HepG2 (cell line): Measurements from ENCODE around the gene TLCD3B. TPM values are rescaled to one million over a fixed set of nuclear protein-coding genes. Genes with fewer than 3 reads are reported as not detected.

Experiments used
- ESRRA ChIP-seq: sonication (generic); formaldehyde crosslinking; IDR thresholded peaks from 2 replicates; pipeline ENCODE4 v1.5.1; 2020; ENCODE audit warnings: mild to moderate bottlenecking, low read depth, missing genetic modification reagents
- HNRNPLL ChIP-seq: fragments of 200-400 bp; formaldehyde crosslinking; IDR thresholded peaks from 2 replicates; pipeline ENCODE4 v1.6.1; 2017; ENCODE audit warnings: mild to moderate bottlenecking, low read depth, low read length; ENCODE audit not compliant: poor library complexity, severe bottlenecking
- HNRNPUL1 ChIP-seq: fragments of 200-400 bp; formaldehyde crosslinking; IDR thresholded peaks from 2 replicates; pipeline ENCODE4 v1.6.1; 2017; ENCODE audit warnings: low read depth, mild to moderate bottlenecking, low read length, moderate library complexity
- KMT2B ChIP-seq: IDR thresholded peaks from 2 replicates; pipeline ENCODE4 v1.6.1; 2016; ENCODE audit warnings: missing genetic modification reagents, missing compliant biosample characterization
- MED1 ChIP-seq: sonication (generic); formaldehyde crosslinking; IDR thresholded peaks from 2 replicates; pipeline ENCODE4 v1.4.0; 2020; ENCODE audit warnings: missing genetic modification reagents
- MXD4 ChIP-seq: IDR thresholded peaks from 2 replicates; pipeline ENCODE4 v1.6.1; 2016; ENCODE audit warnings: mild to moderate bottlenecking, missing biosample characterization, missing genetic modification reagents
- NPAS2 ChIP-seq: sonication (generic); formaldehyde crosslinking; IDR thresholded peaks from 2 replicates; pipeline ENCODE4 v1.8.0; 2022; ENCODE audit warnings: mild to moderate bottlenecking, missing genetic modification reagents, borderline replicate concordance
- NR2F2 ChIP-seq: IDR thresholded peaks from 2 replicates; pipeline ENCODE4 v1.6.1; 2012; ENCODE audit warnings: low read depth, inconsistent platforms, borderline replicate concordance
- NRL ChIP-seq: sonication (generic); formaldehyde crosslinking; IDR thresholded peaks from 2 replicates; pipeline ENCODE4 v1.5.0; 2020; ENCODE audit warnings: missing genetic modification reagents, mild to moderate bottlenecking, moderate library complexity, borderline replicate concordance
- POLR2AphosphoS2 ChIP-seq: IDR thresholded peaks from 2 replicates; pipeline ENCODE4 v1.6.1; 2011; ENCODE audit warnings: low read depth, low read length, improper control_type of control experiment
- RELA ChIP-seq: sonication (generic); formaldehyde crosslinking; IDR thresholded peaks from 2 replicates; pipeline ENCODE4 v1.4.0; 2020; ENCODE audit warnings: missing genetic modification reagents
- REPIN1 ChIP-seq: sonication (generic); formaldehyde crosslinking; IDR thresholded peaks from 2 replicates; pipeline ENCODE4 v1.8.0; 2022; ENCODE audit warnings: missing genetic modification reagents, low read depth, mild to moderate bottlenecking, borderline replicate concordance
- RXRB ChIP-seq: IDR thresholded peaks from 2 replicates; pipeline ENCODE4 v1.6.1; 2016; ENCODE audit warnings: borderline replicate concordance, missing genetic modification reagents, missing compliant biosample characterization
- ZBTB3 ChIP-seq: sonication (generic); formaldehyde crosslinking; IDR thresholded peaks from 2 replicates; pipeline ENCODE4 v1.4.0; 2020; ENCODE audit warnings: low read depth, mild to moderate bottlenecking, moderate library complexity, missing genetic modification reagents, borderline replicate concordance
- ZBTB7B ChIP-seq: sonication (generic); formaldehyde crosslinking; IDR thresholded peaks from 2 replicates; pipeline ENCODE4 v1.4.0; 2020; ENCODE audit warnings: missing genetic modification reagents
- ZNF329 ChIP-seq: sonication (generic); formaldehyde crosslinking; IDR thresholded peaks from 2 replicates; pipeline ENCODE4 v1.9.0; 2021; ENCODE audit warnings: low read depth, mild to moderate bottlenecking, missing genetic modification reagents
- ZNF337 ChIP-seq: sonication (generic); formaldehyde crosslinking; IDR thresholded peaks from 2 replicates; pipeline ENCODE4 v1.5.1; 2020; ENCODE audit warnings: missing genetic modification reagents, low read depth, mild to moderate bottlenecking, borderline replicate concordance
- ZNF367 ChIP-seq: sonication (generic); formaldehyde crosslinking; IDR thresholded peaks from 2 replicates; pipeline ENCODE4 v1.4.0; 2020; ENCODE audit warnings: missing genetic modification reagents, borderline replicate concordance
- ZNF530 ChIP-seq: sonication (generic); formaldehyde crosslinking; IDR thresholded peaks from 2 replicates; pipeline ENCODE4 v1.5.0; 2020; ENCODE audit warnings: low read depth, mild to moderate bottlenecking, missing genetic modification reagents
- ZNF788 ChIP-seq: sonication (generic); formaldehyde crosslinking; IDR thresholded peaks from 2 replicates; pipeline ENCODE4 v1.5.0; 2020; ENCODE audit warnings: mild to moderate bottlenecking, missing genetic modification reagents, borderline replicate concordance
- polyA plus RNA-seq, 8 experiments: library from polyadenylated mRNA; depleted of rRNA in 3 of 8; stranded (reverse) in 7 of 8; unstranded in 1 of 8; fragments of >200 nt; fragmentation: Illumina TruSeq in 4 of 8; extraction: Trizol in 4 of 8; gene quantifications; 2 replicates each; pipeline versions ENCODE4 v1.2.1 to v1.2.3, GENCODE V29; 2011 to 2016; ENCODE audit warnings: low read depth in 4 of 8, missing spikeins in 1 of 8, mixed read lengths in 1 of 8; ENCODE audit not compliant: insufficient read depth in 1 of 8
- total RNA-seq, 5 experiments: library from RNA; depleted of rRNA; stranded (reverse); fragments of >200 nt; fragmentation: Illumina TruSeq; extraction: Trizol; gene quantifications; 2 replicates each; pipeline ENCODE4 v1.2.3, GENCODE V29; 2016; ENCODE audit warnings: low read depth in 1 of 5
- TF ChIP-seq, protein P1 (sequence below): sonication (generic); formaldehyde crosslinking; IDR thresholded peaks from 2 replicates; pipeline ENCODE4 v1.9.0; 2021; ENCODE audit warnings: missing genetic modification reagents, borderline replicate concordance
- TF ChIP-seq, protein P2 (sequence below): sonication (generic); formaldehyde crosslinking; IDR thresholded peaks from 2 replicates; pipeline ENCODE4 v1.4.0; 2020; ENCODE audit warnings: missing genetic modification reagents
- TF ChIP-seq, protein P3 (sequence below): sonication (generic); formaldehyde crosslinking; IDR thresholded peaks from 2 replicates; pipeline ENCODE4 v1.8.0; 2022; ENCODE audit warnings: mild to moderate bottlenecking, missing genetic modification reagents, moderate library complexity
- TF ChIP-seq, protein P4 (sequence below): sonication (generic); formaldehyde crosslinking; IDR thresholded peaks from 2 replicates; pipeline ENCODE4 v1.8.1; 2023; ENCODE audit warnings: missing genetic modification reagents, inconsistent platforms, borderline replicate concordance

TLCD3B gene
- total and polyA plus RNA-seq, 2 of the 13 experiments (the other 11 are each of a cell fraction or from before 2014, with no cell fraction given): not detected

DNA sequence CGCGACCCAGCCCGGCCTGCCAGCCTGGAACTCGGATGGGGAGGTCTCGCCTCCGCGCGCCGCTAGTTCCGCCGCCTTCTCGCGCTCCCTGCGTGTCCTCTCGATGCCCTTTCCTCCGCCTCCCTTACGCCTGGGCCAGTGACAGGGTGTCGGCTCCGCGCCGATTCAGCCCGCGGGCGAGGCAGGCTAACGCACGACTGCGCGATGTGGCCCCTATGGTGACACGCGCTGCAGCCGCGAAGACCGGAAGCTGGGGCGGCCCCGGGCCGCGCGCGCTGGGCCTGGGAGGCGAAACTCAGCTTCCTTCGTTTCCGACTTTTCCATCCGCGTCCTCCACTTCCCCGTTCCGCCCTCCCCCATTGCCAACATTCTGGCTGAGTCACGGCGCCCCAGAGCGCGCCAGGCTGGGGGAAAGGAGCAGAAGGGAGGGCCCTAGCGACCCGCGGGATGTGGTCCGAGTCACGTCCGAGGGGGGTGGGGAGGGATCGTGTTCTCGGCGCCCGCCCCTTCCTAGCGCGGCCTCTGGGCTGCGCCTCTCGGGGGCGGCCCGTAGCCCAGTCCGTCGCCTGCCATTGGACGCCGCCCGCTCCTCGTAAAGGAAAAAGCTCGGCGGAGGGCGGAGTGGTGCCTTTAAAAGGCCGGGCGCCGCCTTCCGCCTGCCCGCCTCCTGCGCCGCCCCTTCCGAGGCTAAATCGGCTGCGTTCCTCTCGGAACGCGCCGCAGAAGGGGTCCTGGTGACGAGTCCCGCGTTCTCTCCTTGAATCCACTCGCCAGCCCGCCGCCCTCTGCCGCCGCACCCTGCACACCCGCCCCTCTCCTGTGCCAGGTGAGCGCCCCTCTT, 34.3 kb upstream of the TLCD3B start, which contains the start of gene ALDOA (continued):
- TF ChIP-seq ZBTB7B (CRISPR knock-in tag) (no peak; the same call in none of the 2 replicates), KMT2B (peak; percentile 93), REPIN1 (CRISPR knock-in tag) (peak; percentile 93), MED1 (CRISPR knock-in tag) (peak; percentile 99), RXRB (CRISPR knock-in tag) (peak; percentile 82), ZNF788 (CRISPR knock-in tag) (peak; percentile 97), NPAS2 (CRISPR knock-in tag) (0 out of 2 replicates have a peak, but pooled peaks have one; percentile 88), NRL (CRISPR knock-in tag) (peak; percentile 98), HNRNPUL1 (peak; percentile 78; the same call in 1 of the 2 replicates), HNRNPLL (peak; percentile 93), ZNF329 (peak; percentile 94), ESRRA (CRISPR knock-in tag) (peak; percentile 91), RELA (CRISPR knock-in tag) (peak; percentile 90; the same call in 1 of the 2 replicates), ZNF337 (CRISPR knock-in tag) (no peak), ZBTB3 (no peak; the same call in 1 of the 2 replicates), NR2F2 (peak; percentile 56; the same call in 1 of the 2 replicates), ZNF530 (CRISPR knock-in tag) (peak; percentile 95; the same call in 1 of the 2 replicates), ZNF367 (CRISPR knock-in tag) (peak; percentile 90; the same call in 1 of the 2 replicates), MXD4 (peak; percentile 91), POLR2AphosphoS2 (peak; percentile 91; the same call in 1 of the 2 replicates)
- TF ChIP-seq, protein P1, sequence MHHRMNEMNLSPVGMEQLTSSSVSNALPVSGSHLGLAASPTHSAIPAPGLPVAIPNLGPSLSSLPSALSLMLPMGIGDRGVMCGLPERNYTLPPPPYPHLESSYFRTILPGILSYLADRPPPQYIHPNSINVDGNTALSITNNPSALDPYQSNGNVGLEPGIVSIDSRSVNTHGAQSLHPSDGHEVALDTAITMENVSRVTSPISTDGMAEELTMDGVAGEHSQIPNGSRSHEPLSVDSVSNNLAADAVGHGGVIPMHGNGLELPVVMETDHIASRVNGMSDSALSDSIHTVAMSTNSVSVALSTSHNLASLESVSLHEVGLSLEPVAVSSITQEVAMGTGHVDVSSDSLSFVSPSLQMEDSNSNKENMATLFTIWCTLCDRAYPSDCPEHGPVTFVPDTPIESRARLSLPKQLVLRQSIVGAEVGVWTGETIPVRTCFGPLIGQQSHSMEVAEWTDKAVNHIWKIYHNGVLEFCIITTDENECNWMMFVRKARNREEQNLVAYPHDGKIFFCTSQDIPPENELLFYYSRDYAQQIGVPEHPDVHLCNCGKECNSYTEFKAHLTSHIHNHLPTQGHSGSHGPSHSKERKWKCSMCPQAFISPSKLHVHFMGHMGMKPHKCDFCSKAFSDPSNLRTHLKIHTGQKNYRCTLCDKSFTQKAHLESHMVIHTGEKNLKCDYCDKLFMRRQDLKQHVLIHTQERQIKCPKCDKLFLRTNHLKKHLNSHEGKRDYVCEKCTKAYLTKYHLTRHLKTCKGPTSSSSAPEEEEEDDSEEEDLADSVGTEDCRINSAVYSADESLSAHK (CRISPR knock-in tag): peak; percentile 32
- TF ChIP-seq, protein P2, sequence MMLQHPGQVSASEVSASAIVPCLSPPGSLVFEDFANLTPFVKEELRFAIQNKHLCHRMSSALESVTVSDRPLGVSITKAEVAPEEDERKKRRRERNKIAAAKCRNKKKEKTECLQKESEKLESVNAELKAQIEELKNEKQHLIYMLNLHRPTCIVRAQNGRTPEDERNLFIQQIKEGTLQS (CRISPR knock-in tag): peak; percentile 80
- TF ChIP-seq, protein P3, sequence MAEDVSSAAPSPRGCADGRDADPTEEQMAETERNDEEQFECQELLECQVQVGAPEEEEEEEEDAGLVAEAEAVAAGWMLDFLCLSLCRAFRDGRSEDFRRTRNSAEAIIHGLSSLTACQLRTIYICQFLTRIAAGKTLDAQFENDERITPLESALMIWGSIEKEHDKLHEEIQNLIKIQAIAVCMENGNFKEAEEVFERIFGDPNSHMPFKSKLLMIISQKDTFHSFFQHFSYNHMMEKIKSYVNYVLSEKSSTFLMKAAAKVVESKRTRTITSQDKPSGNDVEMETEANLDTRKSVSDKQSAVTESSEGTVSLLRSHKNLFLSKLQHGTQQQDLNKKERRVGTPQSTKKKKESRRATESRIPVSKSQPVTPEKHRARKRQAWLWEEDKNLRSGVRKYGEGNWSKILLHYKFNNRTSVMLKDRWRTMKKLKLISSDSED (CRISPR knock-in tag): peak; percentile 49; the same call in 1 of the 2 replicates
- TF ChIP-seq, protein P4, sequence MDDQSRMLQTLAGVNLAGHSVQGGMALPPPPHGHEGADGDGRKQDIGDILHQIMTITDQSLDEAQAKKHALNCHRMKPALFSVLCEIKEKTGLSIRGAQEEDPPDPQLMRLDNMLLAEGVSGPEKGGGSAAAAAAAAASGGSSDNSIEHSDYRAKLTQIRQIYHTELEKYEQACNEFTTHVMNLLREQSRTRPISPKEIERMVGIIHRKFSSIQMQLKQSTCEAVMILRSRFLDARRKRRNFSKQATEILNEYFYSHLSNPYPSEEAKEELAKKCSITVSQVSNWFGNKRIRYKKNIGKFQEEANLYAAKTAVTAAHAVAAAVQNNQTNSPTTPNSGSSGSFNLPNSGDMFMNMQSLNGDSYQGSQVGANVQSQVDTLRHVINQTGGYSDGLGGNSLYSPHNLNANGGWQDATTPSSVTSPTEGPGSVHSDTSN (CRISPR knock-in tag): 0 out of 2 replicates have a peak, but pooled peaks have one; percentile 31
